Measurements from ENCODE around the gene DNM3.

DNA sequence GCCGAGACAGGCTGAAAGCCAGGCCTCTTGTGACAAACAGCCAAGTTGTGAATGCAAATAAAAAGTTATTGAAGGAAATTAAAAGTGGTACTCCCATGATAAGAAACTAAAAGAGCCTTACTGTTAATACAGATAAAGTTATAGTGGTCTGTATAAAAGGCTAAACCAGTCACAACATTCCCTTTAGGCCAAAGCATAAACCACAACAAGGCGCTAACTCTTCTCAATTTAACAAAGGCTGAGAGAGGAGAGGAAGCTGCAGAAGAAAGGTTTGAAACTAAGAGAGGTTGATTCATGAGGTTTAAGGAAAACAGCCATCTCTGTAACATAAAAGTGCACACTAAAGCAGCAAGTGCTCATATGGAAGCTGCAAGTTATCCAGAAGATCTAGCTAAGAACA, 589.9 kb downstream of the DNM3 start:
- TF ChIP-seq POLR2A (IDR thresholded peaks at IDR 0.05) = no peak
- TF ChIP-seq, protein P1, sequence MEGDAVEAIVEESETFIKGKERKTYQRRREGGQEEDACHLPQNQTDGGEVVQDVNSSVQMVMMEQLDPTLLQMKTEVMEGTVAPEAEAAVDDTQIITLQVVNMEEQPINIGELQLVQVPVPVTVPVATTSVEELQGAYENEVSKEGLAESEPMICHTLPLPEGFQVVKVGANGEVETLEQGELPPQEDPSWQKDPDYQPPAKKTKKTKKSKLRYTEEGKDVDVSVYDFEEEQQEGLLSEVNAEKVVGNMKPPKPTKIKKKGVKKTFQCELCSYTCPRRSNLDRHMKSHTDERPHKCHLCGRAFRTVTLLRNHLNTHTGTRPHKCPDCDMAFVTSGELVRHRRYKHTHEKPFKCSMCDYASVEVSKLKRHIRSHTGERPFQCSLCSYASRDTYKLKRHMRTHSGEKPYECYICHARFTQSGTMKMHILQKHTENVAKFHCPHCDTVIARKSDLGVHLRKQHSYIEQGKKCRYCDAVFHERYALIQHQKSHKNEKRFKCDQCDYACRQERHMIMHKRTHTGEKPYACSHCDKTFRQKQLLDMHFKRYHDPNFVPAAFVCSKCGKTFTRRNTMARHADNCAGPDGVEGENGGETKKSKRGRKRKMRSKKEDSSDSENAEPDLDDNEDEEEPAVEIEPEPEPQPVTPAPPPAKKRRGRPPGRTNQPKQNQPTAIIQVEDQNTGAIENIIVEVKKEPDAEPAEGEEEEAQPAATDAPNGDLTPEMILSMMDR (IDR thresholded peaks at IDR 0.05) = no peak
- TF ChIP-seq EP300 (IDR thresholded peaks at IDR 0.05) = no peak
- TF ChIP-seq POLR2AphosphoS5 (IDR thresholded peaks at IDR 0.05) = no peak
